Activated CD8-positive, alpha-beta memory T cell treated with anti-CD3 and anti-CD28 coated beads, Interleukin-2, amount 50 U/mL, for 1 hour (primary cell): ENCODE data around the gene UACA.
"Not testable (repeated sequence)": the region's sequence is repeated elsewhere in the genome, so short reads cannot be mapped to it uniquely, and the experiment has no call there.

Experiments used
- DNase-seq: peaks from one replicate; pipeline ENCODE4 v3.0.0-alpha.2; 2020; ENCODE audit errors: extremely low read depth

UACA gene

GRCh38 chr15:70628549-70628896, 134.8 kb downstream of the UACA start:
- DNase-seq, result no peak

- DNase-seq, result no peak
Measured at GRCh38 chr15:70627734-70628548, 135.4 kb downstream of the UACA start.

- DNase-seq, result no peak
Measured at GRCh38 chr15:70627322-70627721, 136.0 kb downstream of the UACA start.

- no peak for DNase-seq
Measured at GRCh38 chr15:70625438-70625837, 137.9 kb downstream of the UACA start.

GRCh38 chr15:70625011-70625410, 138.3 kb downstream of the UACA start:
- DNase-seq, result no peak

- DNase-seq, result no peak
Measured at GRCh38 chr15:70618929-70619328, 144.4 kb downstream of the UACA start.

GRCh38 chr15:70617911-70618287, 145.5 kb downstream of the UACA start:
- DNase-seq, result no peak

GRCh38 chr15:70617076-70617910, 146.1 kb downstream of the UACA start:
- DNase-seq, result no peak

- DNase-seq, result not testable (repeated sequence)
Measured at GRCh38 chr15:70616311-70616756, 147.0 kb downstream of the UACA start.

- DNase-seq, result no peak
Measured at GRCh38 chr15:70615435-70616310, 147.7 kb downstream of the UACA start.

GRCh38 chr15:70614221-70614620, 149.1 kb downstream of the UACA start:
- no peak for DNase-seq

GRCh38 chr15:70613271-70613670, 150.1 kb downstream of the UACA start:
- DNase-seq, result no peak

GRCh38 chr15:70611286-70611685, 152.1 kb downstream of the UACA start:
- DNase-seq, result no peak

GRCh38 chr15:70610541-70610940, 152.8 kb downstream of the UACA start:
- DNase-seq, result no peak

- DNase-seq, result no peak
Measured at GRCh38 chr15:70609889-70610288, 153.5 kb downstream of the UACA start.

- DNase-seq, result no peak
Measured at GRCh38 chr15:70608144-70608543, 155.2 kb downstream of the UACA start.

- no peak for DNase-seq
Measured at GRCh38 chr15:70605606-70606410, 157.6 kb downstream of the UACA start.

- DNase-seq, result no peak
Measured at GRCh38 chr15:70604666-70605315, 158.6 kb downstream of the UACA start.
